Muscle of arm (tissue), 14 donors: ENCODE measurements around the gene KCNAB1. TPM values are rescaled to one million over a fixed set of nuclear protein-coding genes. Genes with fewer than 3 reads are reported as not detected.
"Not testable (repeated sequence)": the region's sequence is repeated elsewhere in the genome, so short reads cannot be mapped to it uniquely, and the experiment has no call there.

Source experiments
- DNase-seq: peaks from one replicate; pipeline ENCODE4 v3.0.0-alpha.2; 2013
- long read RNA-seq, 11 donors: transcript quantifications; one replicate each; lab custom pipeline, GENCODE V29; 2026
- polyA plus RNA-seq, 12 donors: library from polyadenylated mRNA; unstranded; fragments of 120-200 nt; gene quantifications; one replicate each; pipeline ENCODE4 v1.2.1, GENCODE V29; 2013; ENCODE audit not compliant: insufficient read length in 12 of 12

The KCNAB1 gene
- polyA plus RNA-seq: 1 to 10 TPM in 10 of 12 donors, not detected in 2; 4.0 to 7.5 (median 5.8) TPM
- long read RNA-seq, donor 1, partial matches to known transcripts: 229 of 234 reads
- long read RNA-seq, donor 1, other reads (novel, unspliced or antisense): 5 of 234 reads
- long read RNA-seq, donor 2, partial matches to known transcripts: 175 of 180 reads
- long read RNA-seq, donor 2, other reads (novel, unspliced or antisense): 5 of 180 reads
- long read RNA-seq, donor 3: 0 reads
- long read RNA-seq, donor 4: 0 reads
- long read RNA-seq, donor 5: 0 reads
- long read RNA-seq, donor 6, full-length matches to known transcripts: 1 of 1 reads
- long read RNA-seq, donor 6, partial matches to known transcripts: 0 of 1 reads
- long read RNA-seq, donor 6, other reads (novel, unspliced or antisense): 0 of 1 reads
- long read RNA-seq, donor 7: 0 reads
- long read RNA-seq, donor 8, full-length matches to known transcripts: 2 of 2 reads
- long read RNA-seq, donor 8, partial matches to known transcripts: 0 of 2 reads
- long read RNA-seq, donor 8, other reads (novel, unspliced or antisense): 0 of 2 reads
- long read RNA-seq, donor 9, full-length matches to known transcripts: 1 of 1 reads
- long read RNA-seq, donor 9, partial matches to known transcripts: 0 of 1 reads
- long read RNA-seq, donor 9, other reads (novel, unspliced or antisense): 0 of 1 reads
- long read RNA-seq, donor 10: 0 reads
- long read RNA-seq, donor 11: 0 reads

- no peak for DNase-seq
Measured at GRCh38 chr3:156120528-156121251, at the start of gene KCNAB1. KCNAB1 (plus strand) TSS chr3:156120578.

- no peak for DNase-seq
Measured at GRCh38 chr3:156071031-156071430, 49.3 kb upstream of the KCNAB1 start.

GRCh38 chr3:156072950-156073657, 47.3 kb upstream of the KCNAB1 start:
- not testable (repeated sequence) for DNase-seq

GRCh38 chr3:156090126-156090525, 30.3 kb upstream of the KCNAB1 start:
- no peak for DNase-seq

GRCh38 chr3:156093964-156094363, 26.4 kb upstream of the KCNAB1 start:
- DNase-seq: no peak

GRCh38 chr3:156094391-156094790, 26.0 kb upstream of the KCNAB1 start:
- no peak for DNase-seq

GRCh38 chr3:156095652-156096051, 24.7 kb upstream of the KCNAB1 start:
- DNase-seq: not testable (repeated sequence)

- no peak for DNase-seq
Measured at GRCh38 chr3:156098437-156099035, 21.8 kb upstream of the KCNAB1 start.

- not testable (repeated sequence) for DNase-seq
Measured at GRCh38 chr3:156099348-156099747, 21.0 kb upstream of the KCNAB1 start.

GRCh38 chr3:156099984-156100383, 20.4 kb upstream of the KCNAB1 start:
- not testable (repeated sequence) for DNase-seq

GRCh38 chr3:156102267-156102931, 18.0 kb upstream of the KCNAB1 start:
- no peak for DNase-seq

GRCh38 chr3:156106721-156107373, 13.5 kb upstream of the KCNAB1 start:
- no peak for DNase-seq

- DNase-seq: no peak
Measured at GRCh38 chr3:156107504-156107903, 12.9 kb upstream of the KCNAB1 start.

- DNase-seq: no peak
Measured at GRCh38 chr3:156108616-156109015, 11.8 kb upstream of the KCNAB1 start.

- peak; percentile 58 for DNase-seq
Measured at GRCh38 chr3:156109989-156110388, 10.4 kb upstream of the KCNAB1 start.

GRCh38 chr3:156126467-156126866, 6.1 kb downstream of the KCNAB1 start:
- DNase-seq: no peak

GRCh38 chr3:156131241-156131640, 10.9 kb downstream of the KCNAB1 start:
- DNase-seq: no peak

GRCh38 chr3:156131799-156132198, 11.4 kb downstream of the KCNAB1 start:
- no peak for DNase-seq

- DNase-seq: no peak
Measured at GRCh38 chr3:156132313-156132712, 11.9 kb downstream of the KCNAB1 start.

- no peak for DNase-seq
Measured at GRCh38 chr3:156133076-156133475, 12.7 kb downstream of the KCNAB1 start.
